NCI-H2107 (cell line): ENCODE results near the gene AJAP1.

Experiments
- DNase-seq: peaks from one replicate; lab custom pipeline; 2025; lab: John Stamatoyannopoulos, UW

AJAP1 gene

DNA sequence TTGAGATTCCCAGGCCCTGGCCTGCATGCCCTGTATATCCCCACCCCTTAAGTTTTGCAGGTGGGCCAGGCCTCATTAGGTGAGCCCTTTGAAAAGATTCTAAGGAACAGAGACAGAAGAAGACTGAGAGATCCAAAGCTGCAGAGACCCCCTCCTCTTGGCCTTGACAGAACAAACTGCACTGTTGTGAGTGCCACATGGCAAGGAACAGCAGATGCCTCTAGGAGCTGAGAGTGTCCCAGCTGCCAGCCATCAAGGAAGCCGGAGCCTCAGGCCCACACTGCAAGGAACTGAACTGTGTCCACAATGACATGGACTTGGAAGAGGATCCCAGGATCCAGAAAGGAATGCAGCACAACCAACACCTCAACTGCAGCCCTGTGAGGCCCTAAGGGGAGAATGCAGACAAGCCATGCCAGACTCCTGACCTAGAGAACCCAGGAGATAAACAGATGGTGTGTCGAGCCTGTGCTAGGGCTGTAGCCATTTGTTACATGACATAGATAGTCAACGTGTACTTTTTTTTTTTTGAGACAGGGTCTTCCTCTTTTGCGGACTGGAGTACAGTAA, 182.7 kb downstream of the AJAP1 start:
- DNase-seq, result no peak

DNA sequence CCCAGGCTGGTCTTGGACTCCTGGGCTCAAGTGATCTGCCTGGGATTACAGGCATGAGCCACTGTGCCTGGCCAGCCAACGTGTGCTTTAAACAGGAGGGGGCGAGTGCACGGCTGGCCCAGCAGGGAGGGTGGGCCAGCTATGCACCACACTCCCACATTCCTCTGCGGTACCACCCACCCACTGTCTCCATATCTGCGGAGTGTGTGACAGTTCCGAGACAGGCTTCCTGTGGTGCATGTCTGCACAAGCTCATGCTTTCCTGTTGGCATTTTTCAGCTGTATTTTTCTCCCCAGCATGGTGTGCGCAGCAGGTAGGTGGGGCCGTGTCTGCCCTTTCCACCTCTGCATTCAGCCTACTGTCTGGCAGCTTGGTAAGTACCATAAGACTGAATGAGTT, 183.3 kb downstream of the AJAP1 start:
- no peak for DNase-seq

DNA sequence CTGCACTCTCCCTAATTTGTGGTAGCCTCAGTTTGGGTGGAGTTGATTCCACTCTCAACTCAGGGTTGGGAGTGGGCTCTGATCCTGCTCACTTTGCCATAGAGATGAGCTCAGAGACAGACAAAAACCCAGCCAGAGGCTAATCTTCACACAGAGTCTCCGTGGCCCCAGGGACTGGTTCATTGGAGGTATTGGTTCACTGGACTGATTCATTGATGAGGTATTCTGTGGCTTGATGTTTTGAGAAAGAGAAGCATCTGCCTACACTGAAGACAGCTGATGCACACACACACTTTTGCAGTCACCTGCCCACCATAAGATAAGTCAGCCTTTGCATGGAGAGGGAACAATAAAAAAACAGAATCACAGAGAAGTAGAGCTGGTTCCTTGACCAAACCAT, 183.8 kb downstream of the AJAP1 start:
- no peak for DNase-seq
